ENCODE measurements around the gene KDM4C.

The KDM4C gene

DNA sequence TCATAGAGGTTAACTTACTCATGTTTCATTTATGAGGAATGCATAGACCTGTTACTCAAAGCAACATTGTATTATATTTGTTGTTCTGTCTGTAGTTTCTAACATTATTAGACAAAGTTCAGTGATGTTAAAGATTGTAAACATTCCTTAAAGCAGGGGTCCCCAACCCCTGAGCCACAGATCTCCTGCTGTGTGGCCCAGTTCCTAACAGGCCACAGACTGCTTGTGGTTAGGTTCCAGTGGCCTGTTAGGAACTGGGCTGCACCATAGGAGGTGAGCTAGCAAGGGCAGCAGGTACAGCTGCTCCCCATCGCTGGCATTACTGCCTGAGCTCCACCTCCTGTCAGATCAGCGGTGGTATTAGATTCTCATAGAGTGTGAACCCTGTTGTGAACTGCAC is 181.1 kb downstream of the KDM4C start:
- Histone ChIP-seq H3K9me3 (ENCODE audit: insufficient read depth, low read length) (no peaks in the 10 kb centered on the region), H3K27me3 (ENCODE audit: low read length) (no peaks in the 10 kb centered on the region), H2AFZ (ENCODE audit: low read depth, low read length, severe bottlenecking) (no peak overlapping the region), H3K4me2 (ENCODE audit: low read depth, low read length, poor library complexity, severe bottlenecking) (no peak overlapping the region), H3K27ac (ENCODE audit: low read depth, low read length) (no peak overlapping the region), H3K9me2 (replicated peaks; ENCODE audit: insufficient read depth, low read length) (no peaks in the 10 kb centered on the region), H3K4me3 (ENCODE audit: insufficient read depth, low read length, poor library complexity, severe bottlenecking) (no peak overlapping the region), H3F3A (ENCODE audit: insufficient read depth) (no peaks in the 10 kb centered on the region), H3K79me2 (ENCODE audit: insufficient read depth, low read length) (no peaks in the 10 kb centered on the region), H3K9ac (ENCODE audit: low read length) (no peak overlapping the region), H4K20me1 (ENCODE audit: low read depth, low read length) (no peaks in the 10 kb centered on the region; the same call in 1 of the 2 replicates), H3K36me3 (ENCODE audit: low read length) (no peaks in the 10 kb centered on the region)
- no peak for TF ChIP-seq EZH2phosphoT487 (conservative IDR thresholded peaks at IDR 0.05; ENCODE audit: low read length)

- Histone ChIP-seq H4K20me1 (ENCODE audit: low read depth, low read length) (no peaks in the 10 kb centered on the region), H3K9ac (ENCODE audit: low read length) (no peak overlapping the region), H3F3A (ENCODE audit: insufficient read depth) (no peaks in the 10 kb centered on the region), H3K9me2 (replicated peaks; ENCODE audit: insufficient read depth, low read length) (no peaks in the 10 kb centered on the region), H3K27ac (ENCODE audit: low read depth, low read length) (no peak overlapping the region), H3K36me3 (ENCODE audit: low read length) (peaks cover 5% of the 10 kb centered on the region; the same call in 1 of the 2 replicates), H2AFZ (ENCODE audit: low read depth, low read length, severe bottlenecking) (no peak overlapping the region), H3K27me3 (ENCODE audit: low read length) (no peaks in the 10 kb centered on the region), H3K4me3 (ENCODE audit: insufficient read depth, low read length, poor library complexity, severe bottlenecking) (no peak overlapping the region), H3K4me2 (ENCODE audit: low read depth, low read length, poor library complexity, severe bottlenecking) (no peak overlapping the region), H3K9me3 (ENCODE audit: insufficient read depth, low read length) (no peaks in the 10 kb centered on the region), H3K79me2 (ENCODE audit: insufficient read depth, low read length) (no peaks in the 10 kb centered on the region)
- no peak for TF ChIP-seq EZH2phosphoT487 (conservative IDR thresholded peaks at IDR 0.05; ENCODE audit: low read length)
- TF ChIP-seq, protein P1, sequence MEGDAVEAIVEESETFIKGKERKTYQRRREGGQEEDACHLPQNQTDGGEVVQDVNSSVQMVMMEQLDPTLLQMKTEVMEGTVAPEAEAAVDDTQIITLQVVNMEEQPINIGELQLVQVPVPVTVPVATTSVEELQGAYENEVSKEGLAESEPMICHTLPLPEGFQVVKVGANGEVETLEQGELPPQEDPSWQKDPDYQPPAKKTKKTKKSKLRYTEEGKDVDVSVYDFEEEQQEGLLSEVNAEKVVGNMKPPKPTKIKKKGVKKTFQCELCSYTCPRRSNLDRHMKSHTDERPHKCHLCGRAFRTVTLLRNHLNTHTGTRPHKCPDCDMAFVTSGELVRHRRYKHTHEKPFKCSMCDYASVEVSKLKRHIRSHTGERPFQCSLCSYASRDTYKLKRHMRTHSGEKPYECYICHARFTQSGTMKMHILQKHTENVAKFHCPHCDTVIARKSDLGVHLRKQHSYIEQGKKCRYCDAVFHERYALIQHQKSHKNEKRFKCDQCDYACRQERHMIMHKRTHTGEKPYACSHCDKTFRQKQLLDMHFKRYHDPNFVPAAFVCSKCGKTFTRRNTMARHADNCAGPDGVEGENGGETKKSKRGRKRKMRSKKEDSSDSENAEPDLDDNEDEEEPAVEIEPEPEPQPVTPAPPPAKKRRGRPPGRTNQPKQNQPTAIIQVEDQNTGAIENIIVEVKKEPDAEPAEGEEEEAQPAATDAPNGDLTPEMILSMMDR (IDR thresholded peaks at IDR 0.05; ENCODE audit: insufficient read depth, low read length, poor library complexity, severe bottlenecking), result no peak
Observed at GRCh38 chr9:6941501-6941900, 183.7 kb downstream of the KDM4C start.

DNA sequence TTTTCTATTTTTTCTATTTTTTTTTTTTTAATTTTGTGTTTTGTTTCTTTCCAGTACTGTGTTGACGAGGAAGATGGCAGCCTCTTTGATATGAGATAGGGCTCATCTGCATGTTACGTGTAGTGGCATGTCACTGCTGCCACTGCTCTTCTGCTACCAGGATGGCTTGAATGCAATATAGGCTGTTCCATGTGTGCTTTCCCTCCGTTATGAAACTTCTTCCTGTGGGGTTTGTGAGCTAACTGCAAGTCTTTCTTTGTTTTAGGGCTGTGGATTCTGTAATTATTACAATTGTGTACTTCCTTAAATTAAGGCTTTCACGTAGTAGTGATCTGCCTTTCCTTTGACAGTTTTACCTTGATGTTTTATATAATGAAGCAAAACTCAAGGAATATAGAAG is 184.6 kb downstream of the KDM4C start:
- Histone ChIP-seq H3F3A (ENCODE audit: insufficient read depth) (no peaks in the 10 kb centered on the region), H3K27me3 (ENCODE audit: low read length) (no peaks in the 10 kb centered on the region), H4K20me1 (ENCODE audit: low read depth, low read length) (no peaks in the 10 kb centered on the region), H2AFZ (ENCODE audit: low read depth, low read length, severe bottlenecking) (no peak overlapping the region), H3K9ac (ENCODE audit: low read length) (no peak overlapping the region), H3K9me2 (replicated peaks; ENCODE audit: insufficient read depth, low read length) (no peaks in the 10 kb centered on the region), H3K79me2 (ENCODE audit: insufficient read depth, low read length) (no peaks in the 10 kb centered on the region), H3K4me2 (ENCODE audit: low read depth, low read length, poor library complexity, severe bottlenecking) (no peak overlapping the region), H3K9me3 (ENCODE audit: insufficient read depth, low read length) (no peaks in the 10 kb centered on the region), H3K27ac (ENCODE audit: low read depth, low read length) (no peak overlapping the region), H3K4me3 (ENCODE audit: insufficient read depth, low read length, poor library complexity, severe bottlenecking) (no peak overlapping the region), H3K36me3 (ENCODE audit: low read length) (peaks cover 11% of the 10 kb centered on the region; the same call in 1 of the 2 replicates)
- TF ChIP-seq, protein P1 (IDR thresholded peaks at IDR 0.05; ENCODE audit: insufficient read depth, low read length, poor library complexity, severe bottlenecking), result no peak
- no peak for TF ChIP-seq EZH2phosphoT487 (conservative IDR thresholded peaks at IDR 0.05; ENCODE audit: low read length)

DNA sequence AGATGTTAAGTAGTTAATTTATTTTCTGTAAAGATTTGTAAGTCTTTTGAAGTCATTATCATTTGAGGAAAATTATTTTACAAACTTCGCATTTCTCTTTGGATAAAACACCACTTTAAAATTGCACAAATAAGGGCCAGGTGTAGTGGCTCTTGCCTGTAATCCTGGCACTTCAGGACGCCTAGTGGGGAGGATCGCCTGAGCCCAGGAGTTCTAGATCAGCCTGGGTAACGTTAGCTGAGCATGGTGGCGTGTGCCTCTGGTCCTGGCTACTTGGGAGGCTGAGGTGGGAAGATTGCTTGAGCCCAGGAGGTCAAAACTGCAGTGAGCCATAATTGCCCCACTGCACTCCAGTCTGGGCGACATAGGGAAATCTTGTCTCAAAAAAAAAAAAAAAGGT is 185.5 kb downstream of the KDM4C start:
- no peaks in the 10 kb centered on the region for H3F3A ChIP-seq (ENCODE audit: insufficient read depth)
- H3K9me3 ChIP-seq (ENCODE audit: insufficient read depth, low read length), result no peaks in the 10 kb centered on the region
- no peak overlapping the region for H3K4me3 ChIP-seq (ENCODE audit: insufficient read depth, low read length, poor library complexity, severe bottlenecking)
- no peak overlapping the region for H2AFZ ChIP-seq (ENCODE audit: low read depth, low read length, severe bottlenecking)
- H3K27ac ChIP-seq (ENCODE audit: low read depth, low read length), result no peak overlapping the region
- peaks cover 11% of the 10 kb centered on the region; the same call in 1 of the 2 replicates for H3K36me3 ChIP-seq (ENCODE audit: low read length)
- no peaks in the 10 kb centered on the region for H3K79me2 ChIP-seq (ENCODE audit: insufficient read depth, low read length)
- H4K20me1 ChIP-seq (ENCODE audit: low read depth, low read length), result no peaks in the 10 kb centered on the region
- H3K27me3 ChIP-seq (ENCODE audit: low read length), result no peaks in the 10 kb centered on the region
- H3K4me2 ChIP-seq (ENCODE audit: low read depth, low read length, poor library complexity, severe bottlenecking), result no peak overlapping the region
- TF ChIP-seq EZH2phosphoT487 (conservative IDR thresholded peaks at IDR 0.05; ENCODE audit: low read length), result no peak
- TF ChIP-seq, protein P1 (IDR thresholded peaks at IDR 0.05; ENCODE audit: insufficient read depth, low read length, poor library complexity, severe bottlenecking), result no peak
- H3K9me2 ChIP-seq (replicated peaks; ENCODE audit: insufficient read depth, low read length), result no peaks in the 10 kb centered on the region
- H3K9ac ChIP-seq (ENCODE audit: low read length), result no peak overlapping the region

Data from SU-DHL-6 (cell line).